ENCODE data around the gene C1orf122.

C1orf122 gene

DNA sequence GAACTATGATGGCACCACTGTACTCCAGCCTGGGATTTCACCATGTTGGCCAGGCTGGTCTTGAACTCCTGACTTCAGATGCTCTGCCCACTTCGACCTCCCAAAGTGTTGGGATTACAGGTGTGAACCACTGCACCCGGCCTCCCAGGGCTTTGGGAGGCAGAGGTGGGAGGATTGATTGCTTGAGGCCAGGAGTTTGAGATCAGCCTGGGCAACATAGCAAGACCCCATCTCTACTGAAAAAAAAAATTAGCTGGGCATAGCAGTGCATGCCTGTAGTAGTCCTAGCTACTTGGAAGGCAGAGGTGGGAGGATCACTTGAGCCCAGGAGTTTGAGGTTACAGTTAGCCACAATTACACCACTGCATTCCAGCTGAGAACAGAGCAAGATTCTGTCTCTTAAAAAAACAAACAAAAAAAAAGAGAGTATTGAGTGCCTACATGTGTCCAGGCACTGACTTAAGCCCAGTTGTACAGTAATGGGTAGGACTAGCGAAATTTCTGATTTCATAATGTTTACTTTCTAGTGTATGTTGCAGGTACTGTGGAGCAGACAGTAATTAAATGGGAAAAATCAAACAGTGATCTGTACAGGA lies 9.7 kb upstream of the C1orf122 start:
- no peak for DNase-seq (ENCODE audit: low read depth in 2 of 3, low spot score in 2 of 3)

DNA sequence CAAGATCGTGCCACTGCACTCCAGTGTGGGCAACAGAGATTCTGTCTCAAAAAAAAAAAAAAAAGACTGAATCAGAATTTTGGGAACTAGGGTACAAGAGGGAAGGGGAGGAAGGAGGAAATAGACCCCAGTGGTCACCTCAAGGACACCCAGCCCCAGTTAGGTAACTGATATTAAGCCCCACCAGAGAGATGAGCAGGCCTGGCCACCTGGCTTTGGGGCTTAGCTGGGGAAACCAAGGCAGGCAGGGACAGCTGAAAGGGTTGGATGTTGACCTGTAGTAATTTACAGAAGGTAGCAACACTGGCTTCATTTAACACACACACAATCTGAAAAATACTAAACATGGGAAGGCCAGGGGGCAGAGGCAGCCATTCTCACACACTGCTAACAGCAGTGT lies 5.2 kb upstream of the C1orf122 start:
- no peak for DNase-seq (ENCODE audit: low read depth in 2 of 3, low spot score in 2 of 3)

DNA sequence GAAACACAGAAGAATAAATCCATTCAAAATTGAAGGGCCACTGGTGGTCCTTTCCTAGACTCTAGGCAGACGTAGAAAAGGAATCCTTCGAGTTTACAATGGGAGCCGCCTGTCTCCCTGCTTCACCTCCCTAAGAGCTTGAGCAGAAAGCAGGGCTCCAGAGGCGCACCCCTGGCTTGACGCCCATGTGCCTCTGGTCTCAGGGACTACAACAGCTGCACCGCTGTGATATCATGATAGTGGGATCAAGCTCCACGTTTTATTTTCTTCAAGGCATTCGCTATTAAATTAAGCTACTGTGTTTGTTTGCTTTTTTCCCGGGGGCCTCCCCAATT lies 403 bp upstream of the C1orf122 start:
- no peak for DNase-seq (ENCODE audit: low read depth in 2 of 3, low spot score in 2 of 3)

DNA sequence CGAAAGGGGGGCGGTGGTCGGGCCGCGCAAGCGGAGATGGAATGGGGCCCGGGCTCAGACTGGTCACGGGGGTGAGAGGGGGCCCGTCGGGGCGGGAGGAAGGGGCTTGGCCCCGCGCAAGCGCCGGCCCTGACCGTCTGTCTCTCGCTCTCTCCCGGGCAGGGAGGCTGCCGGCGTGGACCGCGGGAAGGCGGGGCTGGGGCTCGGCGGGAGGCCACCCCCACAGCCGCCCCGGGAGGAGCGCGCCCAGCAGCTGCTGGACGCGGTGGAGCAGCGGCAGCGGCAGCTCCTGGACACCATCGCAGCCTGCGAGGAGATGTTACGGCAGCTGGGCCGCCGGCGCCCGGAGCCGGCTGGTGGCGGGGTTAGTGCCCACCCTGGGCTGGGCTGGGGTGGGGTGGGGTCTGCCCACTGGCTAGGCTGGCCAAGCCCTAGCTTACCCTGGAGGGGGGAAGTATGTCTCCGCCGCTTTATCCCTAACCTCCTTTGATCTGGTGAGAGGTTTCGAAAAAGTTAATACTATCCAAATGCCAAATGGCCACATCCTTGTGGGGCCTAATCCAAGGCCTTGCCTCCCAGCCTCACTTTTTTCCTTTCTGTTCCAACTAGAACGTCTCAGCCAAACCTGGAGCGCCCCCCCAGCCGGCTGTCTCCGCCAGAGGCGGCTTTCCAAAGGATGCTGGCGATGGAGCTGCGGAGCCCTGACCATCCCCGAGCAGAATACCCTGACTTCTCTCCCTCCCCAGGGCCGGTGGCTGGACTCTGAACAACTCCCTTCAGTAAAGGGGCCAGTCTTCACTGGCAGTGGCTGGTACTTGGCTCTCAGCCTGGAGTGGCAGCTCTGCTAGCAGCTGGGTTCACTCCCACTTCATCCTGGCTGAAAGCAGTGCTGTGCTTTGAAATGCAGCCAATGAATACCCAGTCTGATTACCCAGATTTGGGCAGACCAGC lies 1.1 kb downstream of the C1orf122 start:
- no peak for DNase-seq (ENCODE audit: low read depth in 2 of 3, low spot score in 2 of 3)

DNA sequence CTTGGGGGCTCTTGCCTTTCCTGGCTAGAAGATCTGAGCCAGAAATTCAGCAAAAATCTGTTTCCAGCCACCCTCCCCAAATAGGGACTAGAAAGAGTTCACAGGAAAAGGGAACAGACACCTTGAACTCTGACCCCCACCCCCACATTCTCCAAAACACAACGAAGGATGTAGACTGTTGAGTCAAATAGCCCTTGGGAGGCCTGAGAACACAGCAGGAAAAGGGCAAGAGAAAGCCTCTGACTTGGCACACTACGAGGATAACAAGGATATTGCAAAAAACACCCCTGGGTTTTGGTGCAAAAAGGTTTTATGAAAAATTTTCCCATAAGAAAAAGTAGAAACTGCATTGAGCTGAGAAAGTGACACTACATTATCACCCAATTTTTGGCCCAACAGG lies 2.4 kb downstream of the C1orf122 start:
- DNase-seq (ENCODE audit: low read depth in 2 of 3, low spot score in 2 of 3) = no peak

GRCh38 chr1:37811027-37811655 lies 3.6 kb downstream of the C1orf122 start:
- peak in 2 of 3 experiments; percentile 23 to 36 for DNase-seq (ENCODE audit: low read depth in 2 of 3, low spot score in 2 of 3)

DNA sequence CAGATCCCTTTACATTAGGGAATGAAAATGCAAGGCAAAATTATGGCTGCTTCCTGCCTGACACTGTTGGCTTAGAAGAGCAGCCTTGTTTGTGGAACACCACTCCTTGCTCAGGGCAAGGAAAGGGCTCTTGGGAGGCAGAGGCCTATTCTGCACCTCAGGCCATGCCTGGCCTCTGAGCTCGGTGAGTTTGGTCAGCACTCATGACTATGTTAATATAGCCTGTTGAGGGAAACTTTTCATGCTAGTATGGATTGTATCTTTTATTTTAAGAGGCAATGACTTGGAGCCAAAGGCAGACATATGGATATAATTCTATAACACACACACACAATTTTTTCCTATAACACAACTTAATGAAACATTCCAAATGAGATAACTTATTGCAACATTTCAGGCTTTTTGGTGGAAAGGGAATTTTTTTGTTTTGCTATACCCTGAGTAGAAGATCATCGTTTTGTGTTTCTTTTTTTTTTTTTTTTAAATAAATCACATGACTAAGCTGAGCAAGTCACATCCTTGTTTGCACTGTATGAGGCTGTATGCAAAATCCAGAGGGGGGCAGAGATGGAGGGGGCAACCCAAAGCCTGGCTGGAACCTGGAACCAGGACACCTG lies 6.0 kb downstream of the C1orf122 start:
- no peak for DNase-seq (ENCODE audit: low read depth in 2 of 3, low spot score in 2 of 3)

DNA sequence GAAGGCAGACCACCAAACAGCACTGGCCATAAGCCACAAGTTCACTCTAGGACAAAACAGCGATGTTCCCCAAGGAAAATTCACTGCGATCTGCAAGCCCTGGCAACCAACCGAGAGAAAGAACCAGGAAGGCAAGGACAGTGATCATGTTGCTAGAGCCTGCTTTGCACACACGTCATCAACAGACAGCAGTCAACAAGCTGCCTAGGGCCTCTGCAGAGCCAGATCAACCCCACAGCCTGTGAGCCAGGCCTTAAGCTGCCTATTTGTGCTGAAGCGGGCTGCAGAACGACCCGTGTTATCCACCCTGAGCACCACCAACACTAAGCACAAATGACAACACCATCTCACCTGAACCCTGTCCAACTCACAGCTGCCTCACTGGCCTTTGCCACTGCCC lies 6.7 kb downstream of the C1orf122 start:
- DNase-seq (ENCODE audit: low read depth in 2 of 3, low spot score in 2 of 3) = no peak

- DNase-seq (ENCODE audit: low read depth in 2 of 3, low spot score in 2 of 3) = no peak
Measured at GRCh38 chr1:37817481-37817880, 9.9 kb downstream of the C1orf122 start.

GRCh38 chr1:37821481-37821880 lies 13.9 kb downstream of the C1orf122 start:
- DNase-seq (ENCODE audit: low read depth in 2 of 3, low spot score in 2 of 3) = no peak

DNA sequence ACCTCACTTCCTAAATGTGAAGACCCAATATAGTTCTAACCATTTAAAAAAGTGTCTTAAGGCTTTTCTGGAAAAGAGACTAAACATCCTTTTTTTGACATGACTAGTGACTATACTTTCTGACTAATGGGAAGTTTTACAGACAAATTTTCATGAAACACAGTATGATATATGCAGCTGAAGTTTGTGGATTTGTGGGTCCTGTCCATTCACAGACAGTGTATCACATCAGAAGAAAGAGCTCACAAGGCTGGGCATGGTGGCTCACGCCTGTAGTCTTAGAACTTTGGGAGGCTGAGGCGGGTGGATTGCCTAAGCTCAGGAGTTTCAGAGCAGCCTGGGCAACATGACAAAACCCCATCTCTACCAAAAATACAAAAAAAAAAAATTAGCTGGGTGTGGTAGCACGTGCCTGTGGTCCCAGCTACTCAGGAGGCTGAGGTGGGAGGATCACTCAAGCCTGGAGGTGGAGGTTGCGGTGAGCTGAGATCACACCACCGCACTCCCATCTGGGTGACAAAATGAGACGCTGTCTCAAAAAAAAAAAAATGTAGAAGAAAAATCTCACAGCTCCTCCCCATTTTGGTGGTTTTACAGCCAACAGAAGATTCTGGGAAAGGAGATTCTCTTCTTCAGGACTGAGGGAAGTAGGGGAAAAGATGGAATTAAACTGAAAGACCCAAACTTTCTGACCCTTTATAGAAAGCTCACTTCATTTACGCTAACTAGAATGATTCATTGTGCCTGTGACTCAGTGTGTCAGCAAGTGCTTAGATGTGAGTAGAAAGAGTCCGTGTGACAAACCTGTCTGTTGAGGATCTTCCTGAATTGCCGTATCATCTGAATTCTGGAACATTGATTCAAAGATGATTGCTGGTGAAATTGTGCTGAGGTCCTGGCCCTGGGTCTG lies 15.6 kb downstream of the C1orf122 start:
- DNase-seq (ENCODE audit: low read depth in 2 of 3, low spot score in 2 of 3) = no peak

DNA sequence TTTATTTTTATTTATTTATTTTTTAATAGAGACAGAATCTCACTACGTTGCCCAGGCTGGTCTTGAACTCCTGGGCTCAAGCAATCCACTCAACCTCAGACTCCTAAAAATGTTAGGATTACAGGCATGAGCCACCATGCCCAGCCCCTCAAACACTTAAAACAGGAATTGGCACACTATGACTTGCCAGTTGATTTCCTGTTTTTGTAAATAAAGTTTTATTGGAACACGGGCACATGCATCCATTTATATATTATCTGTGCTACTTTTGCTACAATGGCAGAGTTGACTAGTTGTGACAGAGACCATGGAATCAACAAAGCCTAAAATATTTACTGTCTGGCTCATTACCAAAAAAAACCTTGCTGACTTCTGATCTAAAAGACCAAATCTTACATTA lies 16.4 kb downstream of the C1orf122 start:
- no peak for DNase-seq (ENCODE audit: low read depth in 2 of 3, low spot score in 2 of 3)

- DNase-seq (ENCODE audit: low read depth in 2 of 3, low spot score in 2 of 3) = no peak
Measured at GRCh38 chr1:37825506-37825905, 17.9 kb downstream of the C1orf122 start.

GRCh38 chr1:37828410-37829074 lies 21.0 kb downstream of the C1orf122 start:
- no peak for DNase-seq (ENCODE audit: low read depth in 2 of 3, low spot score in 2 of 3)

DNA sequence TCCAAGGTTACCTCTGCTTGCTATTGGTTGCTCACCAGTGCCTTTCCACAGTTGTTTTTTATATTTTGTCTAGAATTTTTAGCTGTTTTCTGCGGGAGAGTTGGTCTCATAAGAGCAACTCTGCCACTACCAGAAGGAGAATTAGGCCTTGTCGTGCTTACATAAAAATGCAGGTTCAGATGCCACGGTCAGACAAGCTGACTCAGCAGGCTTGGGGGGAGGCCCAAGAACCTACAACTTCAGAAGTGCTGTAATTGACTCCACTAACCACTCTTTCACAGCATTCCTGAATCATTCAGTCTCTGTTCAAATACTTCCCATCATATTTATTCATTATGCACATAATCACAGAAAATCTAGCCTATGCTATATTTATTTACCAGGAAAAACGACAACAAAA lies 23.5 kb downstream of the C1orf122 start:
- DNase-seq (ENCODE audit: low read depth in 2 of 3, low spot score in 2 of 3) = no peak

GRCh38 chr1:37831809-37832208 lies 24.2 kb downstream of the C1orf122 start:
- no peak for DNase-seq (ENCODE audit: low read depth in 2 of 3, low spot score in 2 of 3)

GRCh38 chr1:37836788-37837187 lies 29.2 kb downstream of the C1orf122 start:
- no peak for DNase-seq (ENCODE audit: low read depth in 2 of 3, low spot score in 2 of 3)

- DNase-seq (ENCODE audit: low read depth in 2 of 3, low spot score in 2 of 3) = no peak
Measured at GRCh38 chr1:37839676-37840075, 32.1 kb downstream of the C1orf122 start.

GRCh38 chr1:37840711-37841110 lies 33.1 kb downstream of the C1orf122 start:
- no peak for DNase-seq (ENCODE audit: low read depth in 2 of 3, low spot score in 2 of 3)

GRCh38 chr1:37841652-37842051 lies 34.1 kb downstream of the C1orf122 start:
- no peak for DNase-seq (ENCODE audit: low read depth in 2 of 3, low spot score in 2 of 3)

All from activated CD8-positive, alpha-beta memory T cell treated with anti-CD3 and anti-CD28 coated beads for 48 hours (primary cell).